Stimulated activated naive CD8-positive, alpha-beta T cell treated with anti-CD3 and anti-CD28 coated beads, Interleukin-15, Interleukin-2, amounts not matched to agents 100 ng/mL and 50 ng/mL, for 24 hours (primary cell): ENCODE results near the gene FAM83F.
A peak's percentile ranks its signal among the peaks of the same experiment; 100 is the strongest.
"Not testable (repeated sequence)": the region's sequence is repeated elsewhere in the genome, so short reads cannot be mapped to it uniquely, and the experiment has no call there.

Source experiments
- H3K27ac Mint-ChIP-seq: one replicate; pipeline ENCODE4 v1.8.0; 2021; ENCODE audit warnings: mild to moderate bottlenecking, mixed read lengths
- H3K27me3 Mint-ChIP-seq: one replicate; pipeline ENCODE4 v1.8.0; 2021; ENCODE audit warnings: mixed read lengths
- H3K36me3 Mint-ChIP-seq: one replicate; pipeline ENCODE4 v1.8.0; 2021; ENCODE audit warnings: low read depth, mixed read lengths
- H3K4me1 Mint-ChIP-seq: one replicate; pipeline ENCODE4 v1.8.0; 2021; ENCODE audit warnings: low read depth, mixed read lengths
- H3K4me3 Mint-ChIP-seq: one replicate; pipeline ENCODE4 v1.8.0; 2021; ENCODE audit warnings: mild to moderate bottlenecking, mixed read lengths
- H3K9me3 Mint-ChIP-seq: one replicate; pipeline ENCODE4 v1.8.0; 2021; ENCODE audit warnings: mixed read lengths

The FAM83F gene

GRCh38 chr22:39979458-39979857, 15.3 kb upstream of the FAM83F start:
- H3K9me3 Mint-ChIP-seq, result no peaks in the 10 kb centered on the region
- peaks cover 29% of the 10 kb centered on the region for H3K4me1 Mint-ChIP-seq
- no peak overlapping the region for H3K27ac Mint-ChIP-seq
- H3K4me3 Mint-ChIP-seq, result no peak overlapping the region
- no peaks in the 10 kb centered on the region for H3K27me3 Mint-ChIP-seq
- H3K36me3 Mint-ChIP-seq, result peaks cover 23% of the 10 kb centered on the region

GRCh38 chr22:39980596-39980995, 14.2 kb upstream of the FAM83F start:
- peaks cover 37% of the 10 kb centered on the region for H3K4me1 Mint-ChIP-seq
- H3K27ac Mint-ChIP-seq, result no peak overlapping the region
- H3K36me3 Mint-ChIP-seq, result peaks cover 20% of the 10 kb centered on the region
- no peaks in the 10 kb centered on the region for H3K9me3 Mint-ChIP-seq
- H3K4me3 Mint-ChIP-seq, result no peak overlapping the region
- no peaks in the 10 kb centered on the region for H3K27me3 Mint-ChIP-seq

GRCh38 chr22:39983346-39983745, 11.4 kb upstream of the FAM83F start:
- Mint-ChIP-seq H3K27me3 (no peaks in the 10 kb centered on the region), H3K27ac (peak overlapping the region; percentile 15), H3K4me1 (peaks cover 36% of the 10 kb centered on the region), H3K36me3 (peaks cover 3% of the 10 kb centered on the region), H3K4me3 (no peak overlapping the region), H3K9me3 (no peaks in the 10 kb centered on the region)

GRCh38 chr22:39984006-39984405, 10.7 kb upstream of the FAM83F start:
- no peak overlapping the region for H3K27ac Mint-ChIP-seq
- peaks cover 3% of the 10 kb centered on the region for H3K36me3 Mint-ChIP-seq
- H3K9me3 Mint-ChIP-seq, result no peaks in the 10 kb centered on the region
- peaks cover 32% of the 10 kb centered on the region for H3K4me1 Mint-ChIP-seq
- peaks cover 4% of the 10 kb centered on the region for H3K27me3 Mint-ChIP-seq
- H3K4me3 Mint-ChIP-seq, result no peak overlapping the region

- no peak overlapping the region for H3K27ac Mint-ChIP-seq
- no peaks in the 10 kb centered on the region for H3K36me3 Mint-ChIP-seq
- no peak overlapping the region for H3K4me3 Mint-ChIP-seq
- peaks cover 25% of the 10 kb centered on the region for H3K4me1 Mint-ChIP-seq
- peaks cover 8% of the 10 kb centered on the region for H3K27me3 Mint-ChIP-seq
- H3K9me3 Mint-ChIP-seq, result no peaks in the 10 kb centered on the region
Measured at GRCh38 chr22:39984746-39985145, 10.0 kb upstream of the FAM83F start.

GRCh38 chr22:39985383-39986035, 9.2 kb upstream of the FAM83F start:
- Mint-ChIP-seq H3K36me3 (no peaks in the 10 kb centered on the region), H3K9me3 (no peaks in the 10 kb centered on the region), H3K4me1 (peaks cover 17% of the 10 kb centered on the region), H3K4me3 (no peak overlapping the region), H3K27me3 (peaks cover 8% of the 10 kb centered on the region), H3K27ac (no peak overlapping the region)

GRCh38 chr22:39988386-39989114, 6.2 kb upstream of the FAM83F start:
- Mint-ChIP-seq H3K4me3 (no peak overlapping the region), H3K27me3 (peaks cover 12% of the 10 kb centered on the region), H3K36me3 (no peaks in the 10 kb centered on the region), H3K9me3 (no peaks in the 10 kb centered on the region), H3K4me1 (peaks cover 13% of the 10 kb centered on the region), H3K27ac (no peak overlapping the region)

- peaks cover 21% of the 10 kb centered on the region for H3K4me1 Mint-ChIP-seq
- no peaks in the 10 kb centered on the region for H3K9me3 Mint-ChIP-seq
- peaks cover 12% of the 10 kb centered on the region for H3K27me3 Mint-ChIP-seq
- no peak overlapping the region for H3K4me3 Mint-ChIP-seq
- H3K36me3 Mint-ChIP-seq, result no peaks in the 10 kb centered on the region
- H3K27ac Mint-ChIP-seq, result no peak overlapping the region
Measured at GRCh38 chr22:39989633-39990032, 5.1 kb upstream of the FAM83F start.

GRCh38 chr22:39990686-39991085, 4.1 kb upstream of the FAM83F start:
- no peaks in the 10 kb centered on the region for H3K36me3 Mint-ChIP-seq
- H3K4me3 Mint-ChIP-seq, result no peak overlapping the region
- H3K9me3 Mint-ChIP-seq, result no peaks in the 10 kb centered on the region
- H3K27ac Mint-ChIP-seq, result no peak overlapping the region
- H3K27me3 Mint-ChIP-seq, result peaks cover 12% of the 10 kb centered on the region
- H3K4me1 Mint-ChIP-seq, result peaks cover 12% of the 10 kb centered on the region

GRCh38 chr22:39991159-39991860, 3.4 kb upstream of the FAM83F start:
- Mint-ChIP-seq H3K36me3 (no peaks in the 10 kb centered on the region), H3K27ac (no peak overlapping the region), H3K4me3 (no peak overlapping the region), H3K9me3 (no peaks in the 10 kb centered on the region), H3K4me1 (peaks cover 8% of the 10 kb centered on the region), H3K27me3 (peaks cover 16% of the 10 kb centered on the region)

- H3K9me3 Mint-ChIP-seq, result no peaks in the 10 kb centered on the region
- H3K27me3 Mint-ChIP-seq, result peaks cover 24% of the 10 kb centered on the region
- no peaks in the 10 kb centered on the region for H3K36me3 Mint-ChIP-seq
- H3K4me3 Mint-ChIP-seq, result no peak overlapping the region
- peaks cover 14% of the 10 kb centered on the region for H3K4me1 Mint-ChIP-seq
- no peak overlapping the region for H3K27ac Mint-ChIP-seq
Measured at GRCh38 chr22:39992088-39992826, 2.5 kb upstream of the FAM83F start.

GRCh38 chr22:39992894-39993293, 1.9 kb upstream of the FAM83F start:
- H3K27ac Mint-ChIP-seq, H3K4me3 Mint-ChIP-seq, H3K36me3 Mint-ChIP-seq, H3K9me3 Mint-ChIP-seq: not testable (repeated sequence)
- H3K27me3 Mint-ChIP-seq, result peaks cover 28% of the 10 kb centered on the region
- H3K4me1 Mint-ChIP-seq, result peaks cover 14% of the 10 kb centered on the region

- no peaks in the 10 kb centered on the region for H3K36me3 Mint-ChIP-seq
- H3K27me3 Mint-ChIP-seq, result peaks cover 23% of the 10 kb centered on the region
- no peaks in the 10 kb centered on the region for H3K9me3 Mint-ChIP-seq
- peak overlapping the region; percentile 78 for H3K27ac Mint-ChIP-seq
- peaks cover 14% of the 10 kb centered on the region for H3K4me1 Mint-ChIP-seq
- H3K4me3 Mint-ChIP-seq, result peak overlapping the region; percentile 50
Measured at GRCh38 chr22:39994041-39994565, 651 bp upstream of the FAM83F start.

- Mint-ChIP-seq H3K27me3 (peaks cover 20% of the 10 kb centered on the region), H3K4me3 (peak overlapping the region; percentile 20), H3K27ac (peak overlapping the region; percentile 13), H3K36me3 (no peaks in the 10 kb centered on the region), H3K4me1 (peaks cover 14% of the 10 kb centered on the region), H3K9me3 (no peaks in the 10 kb centered on the region)
Measured at GRCh38 chr22:39995393-39996252, 869 bp downstream of the FAM83F start.
